Measurements from ENCODE around the gene C5orf15.

- TF ChIP-seq, protein P1, sequence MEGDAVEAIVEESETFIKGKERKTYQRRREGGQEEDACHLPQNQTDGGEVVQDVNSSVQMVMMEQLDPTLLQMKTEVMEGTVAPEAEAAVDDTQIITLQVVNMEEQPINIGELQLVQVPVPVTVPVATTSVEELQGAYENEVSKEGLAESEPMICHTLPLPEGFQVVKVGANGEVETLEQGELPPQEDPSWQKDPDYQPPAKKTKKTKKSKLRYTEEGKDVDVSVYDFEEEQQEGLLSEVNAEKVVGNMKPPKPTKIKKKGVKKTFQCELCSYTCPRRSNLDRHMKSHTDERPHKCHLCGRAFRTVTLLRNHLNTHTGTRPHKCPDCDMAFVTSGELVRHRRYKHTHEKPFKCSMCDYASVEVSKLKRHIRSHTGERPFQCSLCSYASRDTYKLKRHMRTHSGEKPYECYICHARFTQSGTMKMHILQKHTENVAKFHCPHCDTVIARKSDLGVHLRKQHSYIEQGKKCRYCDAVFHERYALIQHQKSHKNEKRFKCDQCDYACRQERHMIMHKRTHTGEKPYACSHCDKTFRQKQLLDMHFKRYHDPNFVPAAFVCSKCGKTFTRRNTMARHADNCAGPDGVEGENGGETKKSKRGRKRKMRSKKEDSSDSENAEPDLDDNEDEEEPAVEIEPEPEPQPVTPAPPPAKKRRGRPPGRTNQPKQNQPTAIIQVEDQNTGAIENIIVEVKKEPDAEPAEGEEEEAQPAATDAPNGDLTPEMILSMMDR (conservative IDR thresholded peaks at IDR 0.05 in 1 of 2, IDR thresholded peaks at IDR 0.05 in 1 of 2; ENCODE audit: extremely low read depth in 1 of 2, insufficient read depth in 1 of 2, low read depth in 1 of 2, low read length in 2 of 2) = no peak
- no peak for TF ChIP-seq EZH2 (IDR thresholded peaks at IDR 0.05; ENCODE audit: borderline replicate concordance, low read length)
Measured at GRCh38 chr5:133994990-133995333, 26.5 kb upstream of the C5orf15 start.
